K562 (cell line): ENCODE measurements around the gene CYTH1. TPM values are rescaled to one million over a fixed set of nuclear protein-coding genes. Genes with fewer than 3 reads are reported as not detected.

Source experiments
- ATAC-seq: fragments of 200-7000 bp; cut with Tn5 transposase; 3 replicates; pipeline ENCODE4 v1.9.1; 2020; ENCODE audit warnings: moderate library complexity
- BruUV-seq: library from RNA; stranded (reverse); fragments of 400-500 nt; replicated peaks from 2 replicates; lab custom pipeline; 2021; lab: Mats Ljungman, UMichigan
- CTCF ChIA-PET: fragments of 300-600 bp; formaldehyde crosslinking; extraction: SDS; loops from one replicate; lab custom pipeline; 2021; ENCODE audit warnings: low intra/inter-chr PET ratio; lab: Yijun Ruan, JAX
- POLR2A ChIA-PET: fragments of 300-600, 350-650 bp; sonication (Branson Sonifier 250); formaldehyde crosslinking; extraction: SDS; loops from one replicate; lab custom pipeline; 2021; ENCODE audit warnings: antibody characterized with exemption, inconsistent platforms; lab: Yijun Ruan, JAX
- DNase-seq, 4 experiments: peaks; one replicate each; pipeline versions ENCODE4 v3.0.0 to v3.0.0-alpha.2; 2011 to 2018; ENCODE audit warnings: low spot score in 3 of 4, mixed read lengths in 3 of 4; ENCODE audit errors: extremely low read depth in 1 of 4
- FAIRE-seq: peaks from 2 replicates; lab custom pipeline; 2011; peaks lifted over from hg19 to GRCh38; lab: Jason Lieb, UNC
- H2AFZ ChIP-seq: 2 replicates; pipeline ENCODE4 v1.6.0; 2011; ENCODE audit warnings: low read depth, low read length, control low read depth, inconsistent platforms
- H3K27ac ChIP-seq: fragments of 200-600 bp; 3 replicates; pipeline ENCODE4 v1.8.0; 2011; ENCODE audit warnings: low read depth, mild to moderate bottlenecking, control low read depth, inconsistent platforms, low read length, moderate library complexity, mixed read lengths; ENCODE audit errors: extremely low read depth
- H3K27me3 ChIP-seq, 2 experiments: fragments of 300-600 bp in 1 of 2; 2 replicates in 1 of 2; 3 replicates in 1 of 2; pipeline versions ENCODE4 v1.6.0 to v1.8.0; 2011; ENCODE audit warnings: inconsistent platforms in 2 of 2, low read length in 2 of 2, mild to moderate bottlenecking in 1 of 2, mixed read lengths in 1 of 2, moderate library complexity in 1 of 2; ENCODE audit not compliant: control insufficient read depth in 2 of 2, insufficient read depth in 2 of 2
- H3K36me3 ChIP-seq: fragments of 300-600 bp; 3 replicates; pipeline ENCODE4 v1.8.0; 2011; ENCODE audit warnings: mild to moderate bottlenecking, low read length, inconsistent platforms; ENCODE audit not compliant: control insufficient read depth, insufficient read depth
- H3K4me1 ChIP-seq, 2 experiments: fragments of 200-600 bp in 1 of 2; replicated peaks in 1 of 2; 2 replicates in 1 of 2; 3 replicates in 1 of 2; pipeline versions ENCODE4 v1.5.1 to v1.8.0; 2011; ENCODE audit warnings: inconsistent platforms in 2 of 2, low read length in 2 of 2, mild to moderate bottlenecking in 1 of 2, mixed read lengths in 1 of 2, moderate library complexity in 1 of 2; ENCODE audit not compliant: control insufficient read depth in 2 of 2, insufficient read depth in 2 of 2
- H3K4me2 ChIP-seq: 2 replicates; pipeline ENCODE4 v1.6.1; 2011; ENCODE audit warnings: low read length, control low read depth, inconsistent platforms, mixed read lengths; ENCODE audit not compliant: insufficient read depth
- H3K4me3 ChIP-seq: fragments of 200-600 bp; sonication (generic), shearing (Covaris generic); 2 replicates; pipeline ENCODE4 v1.5.1; 2016; ENCODE audit warnings: control low read depth, inconsistent platforms
- H3K79me2 ChIP-seq: fragments of 200-600 bp; 3 replicates; pipeline ENCODE4 v1.8.0; 2011; ENCODE audit warnings: low read length, inconsistent platforms; ENCODE audit not compliant: control insufficient read depth, insufficient read depth
- H3K9ac ChIP-seq, 2 experiments: 2 replicates each; pipeline versions ENCODE4 v1.6.0 to v1.6.1; 2011; ENCODE audit warnings: low read depth in 2 of 2, low read length in 2 of 2, control low read depth in 1 of 2, inconsistent platforms in 1 of 2, mild to moderate bottlenecking in 1 of 2, mixed read lengths in 1 of 2; ENCODE audit not compliant: insufficient read depth in 1 of 2
- H3K9me1 ChIP-seq: one replicate; pipeline ENCODE4 v1.6.0; 2011; ENCODE audit warnings: inconsistent platforms, mild to moderate bottlenecking, low read length, moderate library complexity; ENCODE audit not compliant: control insufficient read depth, insufficient read depth
- H3K9me3 ChIP-seq: replicated peaks from 2 replicates; pipeline ENCODE4 v1.5.1; 2011; ENCODE audit warnings: low read depth, low read length, inconsistent platforms; ENCODE audit not compliant: control insufficient read depth, insufficient read depth
- H4K20me1 ChIP-seq: replicated peaks from 2 replicates; pipeline ENCODE4 v1.6.1; 2011; ENCODE audit warnings: low read length, inconsistent platforms, mixed read lengths; ENCODE audit not compliant: control insufficient read depth, insufficient read depth
- ASH1L ChIP-seq: fragments of 450-650 bp; IDR thresholded peaks from 2 replicates; pipeline ENCODE4 v1.6.1; 2018; ENCODE audit warnings: borderline replicate concordance, mild to moderate bottlenecking, low read depth; ENCODE audit not compliant: partially characterized antibody
- DIDO1 ChIP-seq: fragments of 450-650 bp; IDR thresholded peaks from 2 replicates; pipeline ENCODE4 v1.6.1; 2016; ENCODE audit warnings: low read depth, missing biosample characterization, missing genetic modification characterization
- ELF1 ChIP-seq: fragments of 200-800 bp; sonication (Bioruptor generic); IDR thresholded peaks from 2 replicates; pipeline ENCODE4 v1.6.1; 2016; ENCODE audit warnings: missing genetic modification characterization, missing compliant biosample characterization
- HLTF ChIP-seq: fragments of 450-650 bp; IDR thresholded peaks from 2 replicates; pipeline ENCODE4 v1.6.1; 2016
- KHSRP ChIP-seq: fragments of 450-650 bp; IDR thresholded peaks from 2 replicates; pipeline ENCODE4 v1.6.1; 2017
- MEIS2 ChIP-seq: fragments of 450-650 bp; IDR thresholded peaks from 2 replicates; pipeline ENCODE4 v1.6.1; 2014; ENCODE audit warnings: mild to moderate bottlenecking; ENCODE audit not compliant: partially characterized antibody
- RBM14 ChIP-seq: fragments of 200-400 bp; formaldehyde crosslinking; IDR thresholded peaks from 2 replicates; pipeline ENCODE4 v1.6.1; 2018; ENCODE audit warnings: low read depth, mild to moderate bottlenecking, low read length, moderate library complexity, borderline replicate concordance; ENCODE audit not compliant: insufficient read depth
- ZNF12 ChIP-seq: sonication (generic); formaldehyde crosslinking; IDR thresholded peaks from 2 replicates; pipeline ENCODE4 v1.4.0; 2020; ENCODE audit warnings: mild to moderate bottlenecking, missing genetic modification reagents
- ZNF140 ChIP-seq: fragments of 250-450 bp; sonication (Bioruptor Pico); IDR thresholded peaks from 2 replicates; pipeline ENCODE4 v1.8.0; 2021; ENCODE audit warnings: moderate library complexity, mild to moderate bottlenecking, inconsistent platforms
- ZNF174 ChIP-seq: fragments of 250-450 bp; sonication (Bioruptor Pico); IDR thresholded peaks from 2 replicates; pipeline ENCODE4 v1.4.0; 2020; ENCODE audit warnings: mild to moderate bottlenecking
- ZNF184 ChIP-seq: sonication (generic); formaldehyde crosslinking; IDR thresholded peaks from 2 replicates; pipeline ENCODE4 v1.5.0; 2020; ENCODE audit warnings: missing genetic modification reagents
- WGBS: fragments of 100-300 bp; shearing (Covaris generic); methylation state at CpG from one replicate; pipeline ENCODE4 v1.1.6; 2016; ENCODE audit warnings: low coverage, mixed read lengths; ENCODE audit not compliant: insufficient coverage; ENCODE audit errors: missing lambda C conversion rate; 5-methylcytosine and 5-hydroxymethylcytosine counted together
- in situ Hi-C: fragments of 300-500 bp; cut with MboI; formaldehyde crosslinking; loops from 4 replicates; pipeline ENCODE4 v1.15.0; 2018; ENCODE audit warnings: inconsistent platforms, mixed read lengths
- intact Hi-C: fragments of 100-400 bp; cut with micrococcal nuclease; formaldehyde crosslinking; loops from 2 replicates; pipeline ENCODE4 v1.14.2; 2022
- polyA plus RNA-seq, 8 experiments: library from polyadenylated mRNA; depleted of rRNA in 4 of 8; stranded (reverse) in 5 of 8; unstranded in 3 of 8; fragments of >200 nt; fragmentation: Nextera tagmentation in 2 of 8; fragmentation: Illumina TruSeq in 1 of 8; extraction: Ambion mirVana in 2 of 8; extraction: Trizol in 1 of 8; gene quantifications; 2 replicates each; pipeline versions ENCODE4 v1.2.1 to v1.2.3, GENCODE V29; 2011 to 2014; ENCODE audit warnings: inconsistent platforms in 1 of 8, missing spikeins in 1 of 8
- total RNA-seq, 7 experiments: library from RNA; depleted of rRNA in 6 of 7; stranded (reverse); fragments of >200 nt in 6 of 7; fragmentation: Illumina TruSeq in 2 of 7; extraction: Trizol in 2 of 7; gene quantifications; 2 replicates each; pipeline versions ENCODE4 v1.2.1 to v1.2.3, GENCODE V29; 2011 to 2021; ENCODE audit warnings: low replicate concordance in 1 of 7
- TF ChIP-seq, protein P1 (sequence below), 2 experiments: IDR thresholded peaks in 1 of 2; conservative IDR thresholded peaks in 1 of 2; 2 replicates each; pipeline ENCODE4 v1.6.1; 2016; ENCODE audit warnings: low read depth in 2 of 2, mild to moderate bottlenecking in 1 of 2, missing compliant biosample characterization in 1 of 2, missing genetic modification characterization in 1 of 2, moderate library complexity in 1 of 2
- TF ChIP-seq, protein P2 (sequence below), 3 experiments: fragments of 200-800 bp in 1 of 3; fragments of 250-450 bp in 1 of 3; fragments of 450-650 bp in 1 of 3; sonication (Bioruptor Pico) in 1 of 3; sonication (Bioruptor generic) in 1 of 3; formaldehyde crosslinking in 1 of 3; IDR thresholded peaks; 2 replicates each; pipeline versions ENCODE4 v1.6.1 to v1.8.0; 2016 to 2022; ENCODE audit warnings: mild to moderate bottlenecking in 2 of 3, missing genetic modification characterization in 2 of 3, missing compliant biosample characterization in 1 of 3, moderate library complexity in 1 of 3
- TF ChIP-seq, protein P3 (sequence below): IDR thresholded peaks from 2 replicates; pipeline ENCODE4 v1.6.1; 2011; ENCODE audit warnings: borderline replicate concordance, low read depth, mild to moderate bottlenecking, moderate library complexity, low read length; ENCODE audit not compliant: insufficient read depth, poor library complexity, severe bottlenecking

The CYTH1 gene
- total and polyA plus RNA-seq, 9 of the 15 experiments (the other 6 are each of a cell fraction or from before 2014, with no cell fraction given) = 0.52 to 27.7 (median 16.8) TPM

DNA sequence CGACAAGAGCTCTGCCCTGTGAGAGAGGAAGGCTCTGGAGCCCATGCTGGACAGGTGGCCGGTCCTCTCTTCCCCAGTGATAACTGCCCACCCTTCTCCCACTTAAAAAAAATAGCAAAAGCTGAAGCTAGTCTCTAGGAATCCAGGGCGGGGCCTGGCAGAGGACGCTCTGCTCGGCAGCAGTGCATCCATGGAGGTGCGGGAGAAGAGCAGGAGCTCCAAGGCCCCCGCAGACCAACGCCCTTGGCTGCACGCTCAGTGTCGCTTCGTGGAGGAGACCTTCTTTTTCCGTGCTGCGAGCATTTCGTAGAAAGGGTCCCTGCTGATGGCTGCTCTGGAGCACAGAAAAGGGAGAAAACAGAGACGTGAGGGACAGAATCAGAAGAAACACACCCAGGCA is 106.2 kb downstream of the CYTH1 start:
- BruUV-seq = no TSS peak
- Histone ChIP-seq H3K9me1 (no peaks in the 10 kb centered on the region), H3K36me3 (peaks cover 39% of the 10 kb centered on the region; the same call in 2 of the 3 replicates), H3K4me3 (no peak overlapping the region), H3K9ac (no peak overlapping the region), H4K20me1 (peaks cover 3% of the 10 kb centered on the region; the same call in 1 of the 2 replicates), H3K79me2 (no peaks in the 10 kb centered on the region), H2AFZ (no peak overlapping the region), H3K27me3 (no peaks in the 10 kb centered on the region), H3K9me3 (no peaks in the 10 kb centered on the region), H3K4me1 (peaks cover 0 to 14% of the 10 kb centered on the region in 2 experiments; a peak in 1 of 5 replicates), H3K4me2 (no peak overlapping the region), H3K27ac (no peak overlapping the region)
- POLR2A ChIA-PET = interaction anchor here (0.6 to 0.8 kb wide), 2 partner anchors 9 to 135 kb away, joined by 4 read pairs; no protein-coding TSS in a partner anchor
- intact Hi-C loops (no loop called here), in situ Hi-C loops (no loop called here)
- FAIRE-seq (no peak), ATAC-seq (no peak), DNase-seq (no peak)
- WGBS = 87% methylated on average over 14 of the region's 15 CpGs
- CTCF ChIA-PET = no interaction called here
- TF ChIP-seq ZNF174 (no peak), ELF1 (tag) (no peak), ASH1L (no peak), ZNF140 (CRISPR knock-in tag) (no peak), ZNF184 (no peak), ZNF12 (CRISPR knock-in tag) (no peak), MEIS2 (no peak), KHSRP (no peak), DIDO1 (tag) (no peak), HLTF (no peak), RBM14 (no peak)
- TF ChIP-seq, protein P1, sequence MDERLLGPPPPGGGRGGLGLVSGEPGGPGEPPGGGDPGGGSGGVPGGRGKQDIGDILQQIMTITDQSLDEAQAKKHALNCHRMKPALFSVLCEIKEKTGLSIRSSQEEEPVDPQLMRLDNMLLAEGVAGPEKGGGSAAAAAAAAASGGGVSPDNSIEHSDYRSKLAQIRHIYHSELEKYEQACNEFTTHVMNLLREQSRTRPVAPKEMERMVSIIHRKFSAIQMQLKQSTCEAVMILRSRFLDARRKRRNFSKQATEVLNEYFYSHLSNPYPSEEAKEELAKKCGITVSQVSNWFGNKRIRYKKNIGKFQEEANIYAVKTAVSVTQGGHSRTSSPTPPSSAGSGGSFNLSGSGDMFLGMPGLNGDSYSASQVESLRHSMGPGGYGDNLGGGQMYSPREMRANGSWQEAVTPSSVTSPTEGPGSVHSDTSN (CRISPR knock-in tag; IDR thresholded peaks at IDR 0.05; ENCODE audit: low read depth) = no peak
- TF ChIP-seq, protein P1 (tag; conservative IDR thresholded peaks at IDR 0.05; ENCODE audit: low read depth) = no peak
- TF ChIP-seq, protein P2, sequence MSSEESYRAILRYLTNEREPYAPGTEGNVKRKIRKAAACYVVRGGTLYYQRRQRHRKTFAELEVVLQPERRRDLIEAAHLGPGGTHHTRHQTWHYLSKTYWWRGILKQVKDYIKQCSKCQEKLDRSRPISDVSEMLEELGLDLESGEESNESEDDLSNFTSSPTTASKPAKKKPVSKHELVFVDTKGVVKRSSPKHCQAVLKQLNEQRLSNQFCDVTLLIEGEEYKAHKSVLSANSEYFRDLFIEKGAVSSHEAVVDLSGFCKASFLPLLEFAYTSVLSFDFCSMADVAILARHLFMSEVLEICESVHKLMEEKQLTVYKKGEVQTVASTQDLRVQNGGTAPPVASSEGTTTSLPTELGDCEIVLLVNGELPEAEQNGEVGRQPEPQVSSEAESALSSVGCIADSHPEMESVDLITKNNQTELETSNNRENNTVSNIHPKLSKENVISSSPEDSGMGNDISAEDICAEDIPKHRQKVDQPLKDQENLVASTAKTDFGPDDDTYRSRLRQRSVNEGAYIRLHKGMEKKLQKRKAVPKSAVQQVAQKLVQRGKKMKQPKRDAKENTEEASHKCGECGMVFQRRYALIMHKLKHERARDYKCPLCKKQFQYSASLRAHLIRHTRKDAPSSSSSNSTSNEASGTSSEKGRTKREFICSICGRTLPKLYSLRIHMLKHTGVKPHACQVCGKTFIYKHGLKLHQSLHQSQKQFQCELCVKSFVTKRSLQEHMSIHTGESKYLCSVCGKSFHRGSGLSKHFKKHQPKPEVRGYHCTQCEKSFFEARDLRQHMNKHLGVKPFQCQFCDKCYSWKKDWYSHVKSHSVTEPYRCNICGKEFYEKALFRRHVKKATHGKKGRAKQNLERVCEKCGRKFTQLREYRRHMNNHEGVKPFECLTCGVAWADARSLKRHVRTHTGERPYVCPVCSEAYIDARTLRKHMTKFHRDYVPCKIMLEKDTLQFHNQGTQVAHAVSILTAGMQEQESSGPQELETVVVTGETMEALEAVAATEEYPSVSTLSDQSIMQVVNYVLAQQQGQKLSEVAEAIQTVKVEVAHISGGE (CRISPR knock-in tag; IDR thresholded peaks at IDR 0.05) = no peak
- TF ChIP-seq, protein P3, sequence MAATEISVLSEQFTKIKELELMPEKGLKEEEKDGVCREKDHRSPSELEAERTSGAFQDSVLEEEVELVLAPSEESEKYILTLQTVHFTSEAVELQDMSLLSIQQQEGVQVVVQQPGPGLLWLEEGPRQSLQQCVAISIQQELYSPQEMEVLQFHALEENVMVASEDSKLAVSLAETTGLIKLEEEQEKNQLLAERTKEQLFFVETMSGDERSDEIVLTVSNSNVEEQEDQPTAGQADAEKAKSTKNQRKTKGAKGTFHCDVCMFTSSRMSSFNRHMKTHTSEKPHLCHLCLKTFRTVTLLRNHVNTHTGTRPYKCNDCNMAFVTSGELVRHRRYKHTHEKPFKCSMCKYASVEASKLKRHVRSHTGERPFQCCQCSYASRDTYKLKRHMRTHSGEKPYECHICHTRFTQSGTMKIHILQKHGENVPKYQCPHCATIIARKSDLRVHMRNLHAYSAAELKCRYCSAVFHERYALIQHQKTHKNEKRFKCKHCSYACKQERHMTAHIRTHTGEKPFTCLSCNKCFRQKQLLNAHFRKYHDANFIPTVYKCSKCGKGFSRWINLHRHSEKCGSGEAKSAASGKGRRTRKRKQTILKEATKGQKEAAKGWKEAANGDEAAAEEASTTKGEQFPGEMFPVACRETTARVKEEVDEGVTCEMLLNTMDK = no peak
